COLO668 (cell line): ENCODE results near the gene KCNG3.
A peak's percentile ranks its signal among the peaks of the same experiment; 100 is the strongest.

Source experiments
- DNase-seq: peaks from one replicate; lab custom pipeline; 2025; ENCODE audit not compliant: unreplicated experiment; lab: John Stamatoyannopoulos, UW

KCNG3 gene, protein sequence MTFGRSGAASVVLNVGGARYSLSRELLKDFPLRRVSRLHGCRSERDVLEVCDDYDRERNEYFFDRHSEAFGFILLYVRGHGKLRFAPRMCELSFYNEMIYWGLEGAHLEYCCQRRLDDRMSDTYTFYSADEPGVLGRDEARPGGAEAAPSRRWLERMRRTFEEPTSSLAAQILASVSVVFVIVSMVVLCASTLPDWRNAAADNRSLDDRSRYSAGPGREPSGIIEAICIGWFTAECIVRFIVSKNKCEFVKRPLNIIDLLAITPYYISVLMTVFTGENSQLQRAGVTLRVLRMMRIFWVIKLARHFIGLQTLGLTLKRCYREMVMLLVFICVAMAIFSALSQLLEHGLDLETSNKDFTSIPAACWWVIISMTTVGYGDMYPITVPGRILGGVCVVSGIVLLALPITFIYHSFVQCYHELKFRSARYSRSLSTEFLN

GRCh38 chr2:42493468-42494354 lies at the start of gene KCNG3:
TSS of gene KCNG3 (minus strand) at chr2:42493982. CDS start at chr2:42493501, 481 bp downstream.
- peak; percentile 93 for DNase-seq

GRCh38 chr2:42542871-42543270 lies 49.1 kb upstream of the KCNG3 start:
- no peak for DNase-seq

DNA sequence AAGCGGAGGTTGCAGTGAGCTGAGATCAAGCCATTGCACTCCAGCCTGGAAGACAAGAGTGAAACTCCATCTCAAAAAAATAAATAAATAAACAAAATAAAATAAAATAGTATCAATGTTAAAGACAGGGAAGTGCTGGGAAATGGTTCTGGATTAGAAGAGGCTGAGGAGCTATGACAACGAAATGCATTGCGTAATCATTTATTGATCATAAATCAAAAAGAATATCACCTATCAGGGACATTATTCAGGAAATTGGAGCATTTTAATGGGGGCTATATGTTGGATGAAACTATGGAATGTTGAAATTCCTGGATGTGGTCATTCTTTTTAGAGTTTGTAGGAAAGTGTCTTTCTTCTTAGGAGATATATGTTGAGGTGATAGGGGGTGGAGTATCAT lies 43.7 kb upstream of the KCNG3 start:
- no peak for DNase-seq

- no peak for DNase-seq
Measured at GRCh38 chr2:42532397-42532796, 38.6 kb upstream of the KCNG3 start.

- DNase-seq = no peak
Measured at GRCh38 chr2:42523341-42523740, 29.6 kb upstream of the KCNG3 start.

DNA sequence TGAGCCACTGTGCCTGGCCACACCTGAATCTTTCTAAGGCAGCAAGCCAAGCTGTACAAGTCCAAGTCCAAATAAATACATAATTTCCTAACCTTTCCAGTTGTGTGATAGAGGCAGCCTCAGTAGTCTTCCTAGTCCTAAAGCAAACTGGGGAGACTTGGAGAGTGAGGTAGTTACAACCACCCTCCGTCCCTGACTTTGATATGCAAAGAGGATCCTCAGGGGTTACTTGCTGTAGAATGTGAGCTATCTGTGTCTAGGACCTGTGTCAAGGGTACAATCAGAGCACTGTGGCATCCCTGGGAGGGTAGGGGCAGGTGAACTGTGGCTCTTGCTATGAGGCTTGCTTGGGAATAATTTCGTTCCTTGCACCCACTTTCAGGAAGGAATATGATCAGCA lies 28.3 kb upstream of the KCNG3 start:
- DNase-seq = no peak

DNA sequence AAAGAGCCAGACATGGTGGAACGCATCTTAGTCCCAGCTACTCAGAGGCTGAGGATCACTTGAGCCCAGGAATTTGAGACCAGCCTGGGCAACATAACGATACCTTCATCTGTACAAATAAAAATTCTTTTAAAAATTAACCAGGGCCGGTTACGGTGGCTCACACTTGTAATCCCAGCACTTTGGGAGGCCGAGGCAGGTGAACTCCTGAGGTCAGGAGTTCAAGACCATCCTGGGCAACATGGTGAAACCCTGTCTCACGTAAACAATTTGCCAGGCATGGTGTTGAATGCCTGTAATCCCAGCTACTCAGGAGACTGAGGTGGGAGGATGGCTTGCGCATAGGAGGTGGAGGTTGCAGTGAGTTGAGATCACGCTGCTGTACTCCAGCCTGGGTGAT lies 25.8 kb upstream of the KCNG3 start:
- DNase-seq = no peak

DNA sequence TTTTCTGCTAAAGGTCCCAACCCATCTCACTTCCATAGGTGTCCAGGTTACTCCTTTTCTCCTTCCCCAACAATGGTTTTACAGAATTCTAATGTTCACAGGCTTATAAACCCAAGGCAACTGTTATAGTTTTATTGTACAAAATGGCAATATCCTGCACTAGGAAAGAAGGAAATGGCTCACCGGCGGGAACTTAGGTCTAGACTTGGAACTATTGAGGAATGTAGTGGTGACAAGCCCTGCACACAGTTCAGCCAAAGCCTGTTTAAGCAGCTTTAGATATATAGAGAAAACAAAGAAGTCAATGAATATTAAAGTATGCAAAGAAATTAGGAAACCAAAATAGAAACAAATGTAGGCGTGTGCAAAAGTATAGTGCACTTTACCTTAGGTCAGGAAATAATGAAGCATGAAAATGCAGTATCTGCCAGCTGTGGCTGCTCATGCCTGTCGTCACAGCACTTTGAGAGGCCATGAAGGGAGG lies 22.7 kb upstream of the KCNG3 start:
- no peak for DNase-seq

DNA sequence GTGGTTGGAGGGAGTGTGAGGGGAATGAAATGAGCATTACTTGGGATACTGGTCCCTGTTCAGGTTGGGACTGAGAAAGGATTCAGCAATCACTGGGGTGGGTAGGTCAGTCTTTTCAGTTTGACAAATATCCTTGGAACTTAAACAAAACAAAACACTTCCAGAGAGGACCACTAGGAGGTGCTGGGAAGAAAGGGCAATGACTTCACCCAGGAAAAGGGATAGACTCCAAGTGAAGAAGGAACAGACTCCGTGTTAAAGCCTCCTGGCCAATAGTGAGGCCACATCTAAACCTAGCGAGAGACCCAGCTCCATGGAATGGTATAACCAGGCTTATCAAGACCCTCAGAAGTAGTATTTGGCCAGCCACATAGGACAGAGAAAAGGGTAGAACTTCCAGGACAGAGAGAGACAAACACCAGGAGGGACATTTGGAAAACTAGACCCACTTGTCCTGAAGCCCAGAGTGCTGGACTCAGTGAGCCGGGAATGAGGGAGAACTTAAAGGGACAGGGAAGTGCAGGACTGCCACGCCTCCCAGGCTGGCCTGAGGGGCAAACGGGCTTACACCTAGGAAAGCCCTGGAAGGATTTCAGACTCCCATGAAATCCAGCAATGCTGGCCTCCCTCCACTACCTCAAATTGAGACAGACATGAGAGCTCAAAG lies 19.6 kb upstream of the KCNG3 start:
- DNase-seq = peak; percentile 20

DNA sequence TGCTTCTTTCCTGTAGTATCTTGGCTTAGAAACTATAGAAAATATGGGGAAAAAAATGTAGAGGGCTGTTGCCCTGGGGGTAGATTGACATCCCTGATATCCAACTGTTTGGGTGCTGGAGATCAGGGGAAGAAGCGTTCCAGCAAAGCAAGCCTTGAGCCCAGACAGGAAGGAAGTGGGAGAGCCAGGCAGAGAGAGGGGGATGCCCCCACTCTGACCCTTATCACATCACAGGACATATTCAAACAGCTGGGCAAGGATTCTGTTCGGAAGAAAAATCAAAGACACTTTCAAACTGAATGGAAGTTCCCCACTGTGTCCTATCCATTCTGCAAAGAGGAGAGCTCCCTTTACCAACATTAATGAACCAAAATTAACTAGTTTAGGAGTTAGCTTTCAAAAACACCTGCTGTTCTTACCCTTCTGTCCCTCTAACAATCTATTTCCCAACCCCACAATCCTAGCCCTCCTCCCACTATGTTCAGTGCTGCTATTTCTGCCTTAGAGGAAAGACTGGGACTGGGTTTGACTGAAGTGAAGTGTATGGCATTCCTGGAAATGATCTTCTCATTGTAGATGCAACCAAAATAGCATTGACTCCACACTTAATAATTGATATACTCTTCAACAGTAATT lies 16.9 kb upstream of the KCNG3 start:
- no peak for DNase-seq

GRCh38 chr2:42510191-42510590 lies 16.4 kb upstream of the KCNG3 start:
- no peak for DNase-seq

DNA sequence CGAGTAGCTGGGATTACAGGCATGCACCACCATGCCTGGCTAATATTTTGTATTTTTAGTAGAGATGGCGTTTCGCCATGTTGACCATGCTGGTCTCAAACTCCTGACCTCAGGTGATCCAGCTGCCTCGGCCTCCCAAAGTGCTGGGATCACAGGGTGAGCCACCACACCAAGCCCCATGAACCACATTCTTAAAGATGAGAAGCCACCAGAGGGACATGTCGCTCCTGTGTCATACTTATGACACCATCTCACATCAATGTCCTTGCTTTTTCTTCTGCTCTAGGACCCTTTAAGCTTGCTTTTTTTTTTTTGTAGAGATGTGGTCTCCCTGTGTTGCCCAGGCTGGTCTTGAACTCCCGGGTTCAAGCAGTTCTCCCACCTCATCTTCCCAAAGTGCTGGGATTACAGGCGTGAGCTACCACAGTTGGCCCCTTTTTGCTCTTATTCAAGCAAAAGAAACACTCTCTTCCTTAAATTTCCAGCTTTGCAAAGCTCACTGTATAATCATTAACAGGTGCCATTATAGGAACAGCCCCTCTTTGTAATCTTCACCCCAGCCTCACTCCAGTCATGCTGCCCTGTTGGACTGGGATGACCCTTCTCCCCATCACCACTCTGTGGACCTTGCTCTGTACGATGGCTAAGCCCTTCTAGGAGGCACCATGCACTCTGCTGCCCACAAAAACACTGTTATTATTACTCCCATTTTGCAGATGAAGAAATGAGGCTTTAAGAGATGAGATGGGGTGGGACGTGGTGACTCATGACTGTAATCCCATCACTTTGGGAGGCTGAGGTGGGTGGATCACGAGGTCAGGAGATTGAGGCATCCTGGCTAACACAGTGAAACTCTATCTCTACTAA lies 10.8 kb upstream of the KCNG3 start:
- DNase-seq = no peak

- DNase-seq = no peak
Measured at GRCh38 chr2:42503291-42503690, 9.5 kb upstream of the KCNG3 start.

DNA sequence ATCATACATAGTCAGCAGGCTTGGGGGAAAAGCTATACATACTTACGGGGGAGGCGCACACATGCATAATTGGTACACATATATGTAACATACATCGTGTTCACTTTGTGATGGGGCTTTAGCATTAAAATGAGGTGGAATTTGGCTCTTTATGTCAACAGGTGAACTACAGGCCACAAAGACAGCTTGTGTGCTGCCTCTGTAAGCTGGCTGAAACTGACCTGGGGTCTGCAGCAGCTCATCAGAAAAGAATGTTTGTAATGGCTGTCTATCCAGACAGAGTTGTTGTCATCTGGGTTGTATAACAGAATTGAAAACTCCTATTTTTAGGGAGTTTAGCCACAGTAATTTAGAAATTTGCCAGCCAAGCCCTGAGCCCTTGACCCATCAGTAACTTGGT lies 4.7 kb upstream of the KCNG3 start:
- DNase-seq = no peak

GRCh38 chr2:42495611-42496010 lies 1.8 kb upstream of the KCNG3 start:
- DNase-seq = no peak

DNA sequence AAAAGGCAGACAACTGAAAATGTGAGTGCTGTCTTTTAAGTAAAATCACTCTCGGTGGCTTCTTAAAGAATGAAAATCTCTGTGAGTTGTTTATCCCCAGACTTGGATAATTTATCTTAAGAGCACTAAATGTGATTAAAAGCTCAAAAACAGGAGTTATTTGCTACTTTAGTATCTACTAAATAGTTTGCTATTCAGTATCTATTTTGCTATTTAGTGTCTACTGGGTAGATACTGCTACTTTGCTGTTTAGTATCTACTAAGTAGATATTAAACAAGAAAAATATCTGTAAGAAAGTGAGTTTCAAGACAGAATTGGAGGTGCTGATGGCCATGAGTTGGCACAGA lies 1.4 kb upstream of the KCNG3 start:
- no peak for DNase-seq

DNA sequence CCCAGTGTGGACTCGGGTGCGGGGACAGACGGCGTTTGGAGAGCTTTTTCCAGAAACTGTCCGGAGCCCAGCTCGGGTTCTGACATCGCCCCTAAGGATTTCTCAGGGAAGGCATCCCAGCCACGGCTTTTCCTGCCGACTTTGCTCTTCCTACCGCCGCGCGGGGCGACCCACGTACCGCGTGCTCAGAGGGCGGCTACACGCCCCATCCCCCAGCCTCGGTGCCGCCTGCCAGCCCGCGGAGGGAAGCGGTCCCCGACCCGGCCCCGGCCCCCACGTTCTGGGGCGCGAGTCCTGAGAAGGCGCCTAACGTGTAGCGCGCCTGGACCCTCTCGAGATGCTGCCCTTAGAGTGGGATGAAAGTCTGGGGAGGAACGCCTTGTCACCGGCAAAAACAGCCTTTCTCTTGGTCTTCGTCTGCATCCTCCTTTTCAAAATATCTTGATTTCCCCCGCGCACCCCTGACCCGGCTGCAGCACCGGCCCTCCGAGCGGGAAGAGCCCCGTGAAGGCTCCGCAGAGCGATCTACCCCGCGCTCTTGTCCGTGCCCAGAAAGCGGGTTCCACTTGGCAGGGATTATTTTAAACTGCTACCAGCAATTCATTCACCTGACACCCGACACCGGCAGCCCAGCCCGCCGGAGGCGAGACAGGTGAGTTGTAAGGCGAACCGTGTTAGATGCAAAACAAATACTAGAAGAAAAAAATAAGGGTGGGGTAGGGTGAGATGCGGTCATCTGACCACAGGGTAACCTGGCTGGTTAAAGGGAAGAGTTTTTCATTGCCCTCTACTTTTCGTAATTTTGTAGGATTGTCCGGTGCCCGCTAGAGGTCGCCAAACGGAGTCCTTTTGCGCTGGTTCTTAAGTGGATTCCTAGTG lies 812 bp upstream of the KCNG3 start:
- peak; percentile 93 for DNase-seq

DNA sequence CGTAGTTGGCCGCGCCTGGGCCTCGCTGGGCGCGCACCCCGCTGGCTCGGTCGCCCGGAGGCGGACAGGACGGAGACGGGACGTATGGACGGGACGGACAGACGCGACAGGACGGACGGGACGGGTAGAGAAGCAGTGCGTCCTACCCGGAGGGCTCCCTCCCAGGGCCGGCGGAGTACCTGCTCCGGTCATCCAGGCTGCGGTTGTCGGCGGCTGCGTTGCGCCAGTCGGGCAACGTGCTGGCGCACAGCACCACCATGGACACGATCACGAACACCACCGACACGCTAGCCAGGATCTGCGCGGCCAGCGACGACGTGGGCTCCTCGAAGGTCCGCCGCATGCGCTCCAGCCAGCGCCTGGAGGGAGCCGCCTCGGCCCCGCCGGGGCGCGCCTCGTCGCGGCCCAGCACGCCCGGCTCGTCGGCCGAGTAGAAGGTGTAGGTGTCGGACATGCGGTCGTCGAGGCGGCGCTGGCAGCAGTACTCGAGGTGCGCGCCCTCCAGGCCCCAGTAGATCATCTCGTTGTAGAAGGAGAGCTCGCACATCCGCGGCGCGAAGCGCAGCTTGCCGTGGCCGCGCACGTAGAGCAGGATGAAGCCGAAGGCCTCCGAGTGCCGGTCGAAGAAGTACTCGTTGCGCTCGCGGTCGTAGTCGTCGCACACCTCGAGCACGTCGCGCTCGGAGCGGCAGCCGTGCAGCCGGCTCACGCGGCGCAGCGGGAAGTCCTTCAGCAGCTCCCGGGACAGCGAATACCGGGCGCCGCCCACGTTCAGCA lies 903 bp downstream of the KCNG3 start:
- DNase-seq = peak; percentile 84
